ENCODE results near the gene GSTP1.

- TF ChIP-seq CTCF (IDR thresholded peaks at IDR 0.05; ENCODE audit: insufficient read depth, low read length, poor library complexity, severe bottlenecking): peak; percentile 13
- no peak for TF ChIP-seq EZH2phosphoT487 (conservative IDR thresholded peaks at IDR 0.05; ENCODE audit: low read length)
Measured at GRCh38 chr11:67613960-67614715, 30.5 kb downstream of the GSTP1 start.

Data from SU-DHL-6 (cell line).